Stimulated activated CD8-positive, alpha-beta memory T cell treated with anti-CD3 and anti-CD28 coated beads, Interleukin-4, amount 100 ng/mL, for 24 hours (primary cell): ENCODE data around the gene SCGB1A1.
"Not testable (repeated sequence)": the region's sequence is repeated elsewhere in the genome, so short reads cannot be mapped to it uniquely, and the experiment has no call there.

Source experiments
- DNase-seq: peaks from one replicate; pipeline ENCODE4 v3.0.0-alpha.2; 2020; ENCODE audit warnings: low read depth

SCGB1A1 gene

GRCh38 chr11:62449912-62450311 lies 31.1 kb downstream of the SCGB1A1 start:
- DNase-seq = not testable (repeated sequence)

GRCh38 chr11:62450543-62451240 lies 31.9 kb downstream of the SCGB1A1 start:
- no peak for DNase-seq

GRCh38 chr11:62451241-62451621 lies 32.4 kb downstream of the SCGB1A1 start:
- DNase-seq = no peak

GRCh38 chr11:62452261-62452660 lies 33.4 kb downstream of the SCGB1A1 start:
- DNase-seq = no peak

GRCh38 chr11:62452839-62453468 lies 34.1 kb downstream of the SCGB1A1 start:
- DNase-seq = no peak

- DNase-seq = no peak
Measured at GRCh38 chr11:62456630-62457029, 37.8 kb downstream of the SCGB1A1 start.

GRCh38 chr11:62457478-62457877 lies 38.6 kb downstream of the SCGB1A1 start:
- DNase-seq = no peak

GRCh38 chr11:62458212-62459002 lies 39.6 kb downstream of the SCGB1A1 start:
- DNase-seq = no peak

- DNase-seq = no peak
Measured at GRCh38 chr11:62459080-62459479, 40.2 kb downstream of the SCGB1A1 start.

GRCh38 chr11:62461740-62462507 lies 43.1 kb downstream of the SCGB1A1 start:
- no peak for DNase-seq

- no peak for DNase-seq
Measured at GRCh38 chr11:62462508-62462892, 43.7 kb downstream of the SCGB1A1 start.

- DNase-seq = no peak
Measured at GRCh38 chr11:62463121-62463542, 44.3 kb downstream of the SCGB1A1 start.

- no peak for DNase-seq
Measured at GRCh38 chr11:62464655-62465054, 45.8 kb downstream of the SCGB1A1 start.

- no peak for DNase-seq
Measured at GRCh38 chr11:62466444-62466843, 47.6 kb downstream of the SCGB1A1 start.

GRCh38 chr11:62468577-62468976 lies 49.7 kb downstream of the SCGB1A1 start:
- DNase-seq = no peak

GRCh38 chr11:62471603-62472002 lies 52.8 kb downstream of the SCGB1A1 start:
- no peak for DNase-seq

- no peak for DNase-seq
Measured at GRCh38 chr11:62472063-62472884, 53.4 kb downstream of the SCGB1A1 start.
